HG03378 (cell line): Measurements from ENCODE around the gene KCNK1.

Experiments
- ATAC-seq: cut with Tn5 transposase; IDR thresholded peaks from one replicate; pipeline ENCODE4 v1.9.1; 2021; ENCODE audit warnings: mild to moderate bottlenecking, moderate library complexity; ENCODE audit not compliant: unreplicated experiment

The KCNK1 gene

GRCh38 chr1:233635765-233636502, 22.0 kb downstream of the KCNK1 start:
- no peak for ATAC-seq

GRCh38 chr1:233636503-233636877, 22.6 kb downstream of the KCNK1 start:
- no peak for ATAC-seq

GRCh38 chr1:233638513-233638912, 24.6 kb downstream of the KCNK1 start:
- no peak for ATAC-seq

- ATAC-seq, result no peak
Measured at GRCh38 chr1:233639611-233640010, 25.7 kb downstream of the KCNK1 start.

- no peak for ATAC-seq
Measured at GRCh38 chr1:233640179-233640578, 26.3 kb downstream of the KCNK1 start.

GRCh38 chr1:233641029-233641428, 27.1 kb downstream of the KCNK1 start:
- no peak for ATAC-seq

GRCh38 chr1:233647073-233647472, 33.2 kb downstream of the KCNK1 start:
- no peak for ATAC-seq

GRCh38 chr1:233647636-233648035, 33.7 kb downstream of the KCNK1 start:
- no peak for ATAC-seq

GRCh38 chr1:233651061-233651460, 37.2 kb downstream of the KCNK1 start:
- ATAC-seq, result no peak

GRCh38 chr1:233651563-233652233, 37.8 kb downstream of the KCNK1 start:
- ATAC-seq, result no peak

GRCh38 chr1:233652526-233652925, 38.6 kb downstream of the KCNK1 start:
- no peak for ATAC-seq

- no peak for ATAC-seq
Measured at GRCh38 chr1:233654658-233655280, 40.9 kb downstream of the KCNK1 start.

GRCh38 chr1:233655301-233655740, 41.4 kb downstream of the KCNK1 start:
- no peak for ATAC-seq

- no peak for ATAC-seq
Measured at GRCh38 chr1:233656032-233656635, 42.2 kb downstream of the KCNK1 start.

GRCh38 chr1:233656687-233657086, 42.8 kb downstream of the KCNK1 start:
- no peak for ATAC-seq

GRCh38 chr1:233657466-233657865, 43.6 kb downstream of the KCNK1 start:
- ATAC-seq, result no peak

- ATAC-seq, result no peak
Measured at GRCh38 chr1:233659495-233659894, 45.6 kb downstream of the KCNK1 start.

- no peak for ATAC-seq
Measured at GRCh38 chr1:233661376-233662159, 47.7 kb downstream of the KCNK1 start.

- no peak for ATAC-seq
Measured at GRCh38 chr1:233662575-233663304, 48.8 kb downstream of the KCNK1 start.

- no peak for ATAC-seq
Measured at GRCh38 chr1:233664253-233664652, 50.3 kb downstream of the KCNK1 start.
